Measurements from ENCODE around the gene NRP1. TPM values are rescaled to one million over a fixed set of nuclear protein-coding genes. Genes with fewer than 3 reads are reported as not detected.

The NRP1 gene
- total and polyA plus RNA-seq, 9 donors = 39.6 to 134 (median 67.2) TPM

GRCh38 chr10:33327751-33328150, 6.7 kb downstream of the NRP1 start:
- H3K9me3 ChIP-seq = no peaks in the 10 kb centered on the region
- TF ChIP-seq POLR2A (IDR thresholded peaks at IDR 0.05) (no peak), EP300 (IDR thresholded peaks at IDR 0.05) (no peak)
- TF ChIP-seq, protein P1, sequence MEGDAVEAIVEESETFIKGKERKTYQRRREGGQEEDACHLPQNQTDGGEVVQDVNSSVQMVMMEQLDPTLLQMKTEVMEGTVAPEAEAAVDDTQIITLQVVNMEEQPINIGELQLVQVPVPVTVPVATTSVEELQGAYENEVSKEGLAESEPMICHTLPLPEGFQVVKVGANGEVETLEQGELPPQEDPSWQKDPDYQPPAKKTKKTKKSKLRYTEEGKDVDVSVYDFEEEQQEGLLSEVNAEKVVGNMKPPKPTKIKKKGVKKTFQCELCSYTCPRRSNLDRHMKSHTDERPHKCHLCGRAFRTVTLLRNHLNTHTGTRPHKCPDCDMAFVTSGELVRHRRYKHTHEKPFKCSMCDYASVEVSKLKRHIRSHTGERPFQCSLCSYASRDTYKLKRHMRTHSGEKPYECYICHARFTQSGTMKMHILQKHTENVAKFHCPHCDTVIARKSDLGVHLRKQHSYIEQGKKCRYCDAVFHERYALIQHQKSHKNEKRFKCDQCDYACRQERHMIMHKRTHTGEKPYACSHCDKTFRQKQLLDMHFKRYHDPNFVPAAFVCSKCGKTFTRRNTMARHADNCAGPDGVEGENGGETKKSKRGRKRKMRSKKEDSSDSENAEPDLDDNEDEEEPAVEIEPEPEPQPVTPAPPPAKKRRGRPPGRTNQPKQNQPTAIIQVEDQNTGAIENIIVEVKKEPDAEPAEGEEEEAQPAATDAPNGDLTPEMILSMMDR (IDR thresholded peaks at IDR 0.05) = no peak
- peaks cover 2% of the 10 kb centered on the region for H3K4me1 ChIP-seq (ENCODE audit: insufficient read depth)
- no peak for DNase-seq
- intact Hi-C loops (cut with DNase I) = loop anchor here in 1 of 4 donors (5.0 kb wide), 1 partner anchor 135 kb away; no protein-coding TSS in a partner anchor
- no peaks in the 10 kb centered on the region for H3K36me3 ChIP-seq
- no peak overlapping the region for H3K27ac ChIP-seq
- H3K27me3 ChIP-seq = no peaks in the 10 kb centered on the region
- no peak overlapping the region for H3K4me3 ChIP-seq

DNA sequence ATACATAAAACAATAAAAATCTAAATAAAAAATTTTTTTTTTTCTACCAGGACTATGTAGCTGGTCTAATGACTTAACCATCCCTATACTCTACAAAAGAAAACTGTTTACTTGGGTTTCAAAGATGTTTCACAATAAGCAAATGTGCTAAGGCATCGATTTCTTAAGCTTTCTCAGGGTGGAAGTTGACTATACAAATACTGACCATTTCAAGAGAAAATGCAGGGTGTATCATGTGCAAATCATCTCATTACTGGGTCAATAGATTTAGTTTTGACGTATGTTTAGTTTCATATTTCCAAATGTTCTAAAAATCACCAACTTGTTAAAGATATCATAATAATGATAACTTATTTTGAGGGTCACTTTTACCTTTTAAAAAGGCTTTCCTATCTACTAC, 7.5 kb downstream of the NRP1 start:
- peaks cover 2% of the 10 kb centered on the region for H3K4me1 ChIP-seq (ENCODE audit: insufficient read depth)
- no peak for DNase-seq
- TF ChIP-seq EP300 (IDR thresholded peaks at IDR 0.05) (no peak), POLR2A (IDR thresholded peaks at IDR 0.05) (no peak)
- TF ChIP-seq, protein P1 (IDR thresholded peaks at IDR 0.05) = no peak
- H3K27ac ChIP-seq = no peak overlapping the region
- WGBS, 3 donors = 45 to 68% (median 60%) methylated on average over 2 of the region's 2 CpGs
- H3K36me3 ChIP-seq = no peaks in the 10 kb centered on the region
- intact Hi-C loops (cut with DNase I) = loop anchor here in 1 of 4 donors (5.0 kb wide), 1 partner anchor 135 kb away; no protein-coding TSS in a partner anchor
- no peaks in the 10 kb centered on the region for H3K27me3 ChIP-seq
- H3K4me3 ChIP-seq = no peak overlapping the region
- no peaks in the 10 kb centered on the region for H3K9me3 ChIP-seq

DNA sequence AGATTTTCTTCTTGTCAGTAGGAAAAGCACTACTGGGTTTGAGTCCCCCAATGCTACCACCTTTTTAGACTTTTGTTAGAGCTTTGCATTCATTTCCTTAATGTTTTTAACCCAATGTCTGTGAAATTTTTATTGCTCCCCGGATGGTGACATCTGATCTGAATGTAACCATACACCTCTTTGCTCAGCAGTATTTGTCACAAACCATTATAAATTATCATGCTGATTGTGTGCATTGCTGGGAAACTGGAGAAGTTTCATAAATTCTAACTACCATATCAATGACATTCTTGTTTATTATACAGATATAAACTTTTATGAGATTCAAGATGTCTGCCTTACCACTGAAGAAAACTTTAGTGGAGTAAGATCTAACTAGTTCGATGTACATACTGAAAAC, 8.5 kb downstream of the NRP1 start:
- DNase-seq = no peak
- H3K27me3 ChIP-seq = no peaks in the 10 kb centered on the region
- H3K27ac ChIP-seq = no peak overlapping the region
- intact Hi-C loops (cut with DNase I) = loop anchor here in 1 of 4 donors (5.0 kb wide), 1 partner anchor 134 kb away; no protein-coding TSS in a partner anchor
- H3K4me3 ChIP-seq = no peak overlapping the region
- H3K36me3 ChIP-seq = no peaks in the 10 kb centered on the region
- H3K9me3 ChIP-seq = no peaks in the 10 kb centered on the region
- peaks cover 3% of the 10 kb centered on the region for H3K4me1 ChIP-seq (ENCODE audit: insufficient read depth)
- 49 to 61% (median 61%) methylated on average over 2 of the region's 2 CpGs for WGBS, 3 donors
- TF ChIP-seq POLR2A (IDR thresholded peaks at IDR 0.05) (no peak), EP300 (IDR thresholded peaks at IDR 0.05) (no peak)
- TF ChIP-seq, protein P1 (IDR thresholded peaks at IDR 0.05) = no peak

GRCh38 chr10:33323721-33324120, 10.7 kb downstream of the NRP1 start:
- H3K27ac ChIP-seq = no peak overlapping the region
- DNase-seq = no peak
- TF ChIP-seq EP300 (IDR thresholded peaks at IDR 0.05) (no peak), POLR2A (IDR thresholded peaks at IDR 0.05) (no peak)
- TF ChIP-seq, protein P1 (IDR thresholded peaks at IDR 0.05) = no peak
- intact Hi-C loops (cut with DNase I) = no loop called here
- 83 to 87% (median 85%) methylated on average over 6 of the region's 6 CpGs for WGBS, 3 donors
- H3K4me3 ChIP-seq = no peak overlapping the region
- no peaks in the 10 kb centered on the region for H3K36me3 ChIP-seq
- peaks cover 3% of the 10 kb centered on the region for H3K4me1 ChIP-seq (ENCODE audit: insufficient read depth)
- no peaks in the 10 kb centered on the region for H3K9me3 ChIP-seq
- no peaks in the 10 kb centered on the region for H3K27me3 ChIP-seq
